NK-92 (cell line): ENCODE measurements around the gene SYNE1.

Experiments
- DNase-seq: peaks from one replicate; lab custom pipeline; 2025; ENCODE audit not compliant: unreplicated experiment; lab: John Stamatoyannopoulos, UW

The SYNE1 gene

DNA sequence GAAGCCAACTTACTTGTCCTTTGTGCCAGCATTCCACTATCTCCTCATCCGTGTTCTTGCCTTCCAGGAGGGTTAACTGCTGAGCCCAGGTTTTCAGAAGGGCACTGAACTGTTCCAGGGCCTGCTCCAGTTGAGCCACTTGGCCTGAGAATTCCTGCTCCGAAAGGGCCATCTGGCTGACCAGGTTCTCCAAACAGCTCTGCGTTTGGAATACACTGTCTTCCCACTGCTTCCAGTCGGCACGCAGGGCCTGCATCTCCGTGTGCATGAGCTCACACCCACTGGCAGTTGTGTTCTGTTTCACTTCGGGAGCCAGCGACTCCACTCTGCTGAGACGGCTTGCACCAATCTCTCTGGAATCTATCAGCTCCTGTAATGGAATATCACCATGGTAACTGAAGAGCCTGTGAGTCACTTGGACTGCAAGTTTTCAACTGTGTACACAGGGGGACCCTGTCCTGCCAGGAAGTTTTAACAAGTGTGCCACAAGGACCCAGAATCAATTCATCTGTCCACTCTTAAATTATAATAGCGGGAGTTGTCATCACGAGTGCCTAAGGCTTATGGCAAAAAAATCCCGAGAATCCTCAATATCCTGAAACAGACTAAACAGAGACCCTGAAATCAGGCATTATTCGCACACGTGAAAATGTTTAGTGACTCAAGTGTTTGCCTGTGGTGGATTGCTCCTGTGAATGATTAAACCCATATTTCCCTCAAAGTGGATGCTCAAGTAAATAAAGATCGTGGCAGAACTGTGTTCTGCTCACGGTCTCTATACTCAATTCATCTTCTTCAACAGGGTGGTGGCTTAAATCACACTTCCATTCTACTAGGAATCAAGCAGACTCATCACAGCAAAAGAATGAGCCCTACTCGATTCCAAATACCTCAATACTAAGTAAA, 255.9 kb downstream of the SYNE1 start:
- no peak for DNase-seq

DNA sequence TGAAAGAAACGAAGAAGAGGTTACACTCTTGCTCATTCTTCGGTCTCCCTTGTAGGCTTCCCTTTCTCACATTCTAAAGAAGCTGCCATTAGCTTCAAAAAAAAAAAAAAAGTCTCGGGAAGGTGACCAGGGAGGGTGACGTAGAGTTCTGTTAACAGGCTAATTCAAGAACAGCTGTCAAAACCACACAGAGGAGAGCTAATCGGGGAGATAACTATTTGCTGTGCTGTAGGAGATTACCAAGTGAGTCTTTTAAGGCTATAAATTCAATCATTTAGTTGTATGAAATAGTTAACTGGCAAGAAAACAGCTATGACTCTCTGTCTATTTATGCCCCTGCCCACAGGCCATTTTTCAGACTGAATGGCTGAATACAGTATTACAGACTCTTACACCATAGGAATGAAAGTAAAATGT, 256.8 kb downstream of the SYNE1 start:
- no peak for DNase-seq

GRCh38 chr6:152379423-152379822, 257.7 kb downstream of the SYNE1 start:
- DNase-seq, result no peak

GRCh38 chr6:152378169-152378568, 259.0 kb downstream of the SYNE1 start:
- no peak for DNase-seq

GRCh38 chr6:152375197-152375596, 262.0 kb downstream of the SYNE1 start:
- no peak for DNase-seq

DNA sequence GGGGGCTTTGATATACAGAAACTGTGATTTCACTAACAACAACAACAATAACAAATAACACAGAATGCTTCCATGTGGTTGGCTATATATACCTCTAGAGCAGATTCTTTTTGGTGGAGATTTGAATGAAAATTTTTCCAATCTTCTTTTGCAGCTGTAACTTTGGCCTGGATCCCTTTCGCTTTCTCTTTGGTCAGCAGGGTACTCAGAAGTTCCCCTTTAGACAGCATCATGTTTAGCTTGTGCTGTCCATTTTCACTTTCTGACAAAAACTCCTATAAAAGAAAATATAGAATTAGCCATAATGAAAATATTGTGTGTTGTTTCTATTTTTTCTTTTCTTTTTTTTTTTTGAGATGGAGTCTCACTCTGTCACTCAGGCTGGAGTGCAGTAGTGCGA, 264.2 kb downstream of the SYNE1 start:
- no peak for DNase-seq

DNA sequence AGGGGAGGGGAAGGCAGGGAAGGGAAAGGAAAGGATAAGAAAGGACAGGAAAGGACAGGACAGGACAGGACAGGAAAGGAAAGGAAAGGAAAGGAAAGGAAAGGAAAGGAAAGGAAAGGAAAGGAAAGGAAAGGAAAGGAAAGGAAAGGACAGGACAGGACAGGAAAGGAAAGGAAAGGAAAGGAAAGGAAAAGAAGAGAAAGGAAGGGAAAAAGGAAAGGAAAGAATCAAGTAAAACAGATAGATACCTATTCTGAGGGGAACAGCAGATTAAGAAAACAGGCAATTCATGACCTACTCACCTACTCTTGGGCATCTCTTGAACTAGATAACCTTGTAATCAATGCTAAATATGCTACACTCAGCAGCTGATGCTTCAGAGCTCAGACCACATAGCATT, 265.4 kb downstream of the SYNE1 start:
- DNase-seq, result no peak

GRCh38 chr6:152368751-152369624, 268.2 kb downstream of the SYNE1 start:
- DNase-seq, result no peak

DNA sequence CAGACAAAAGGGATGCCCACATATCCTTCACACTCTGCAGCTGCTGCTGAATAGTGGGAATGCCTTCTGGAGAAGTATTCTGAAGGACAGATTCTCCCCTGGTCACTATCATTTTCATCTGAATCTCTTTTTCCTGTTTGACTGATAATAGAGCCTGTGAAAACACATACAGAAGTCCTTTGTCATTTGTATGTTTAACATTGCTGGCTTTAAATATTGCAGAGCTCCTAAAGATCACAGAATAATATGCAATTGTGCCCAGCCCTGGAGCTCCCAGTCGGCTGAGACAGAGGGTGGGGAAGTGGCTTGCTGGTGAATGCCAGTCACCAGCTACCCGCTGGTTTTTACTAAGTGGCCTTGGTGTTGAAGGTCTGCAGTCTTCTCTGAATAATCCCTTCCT, 272.3 kb downstream of the SYNE1 start:
- no peak for DNase-seq

DNA sequence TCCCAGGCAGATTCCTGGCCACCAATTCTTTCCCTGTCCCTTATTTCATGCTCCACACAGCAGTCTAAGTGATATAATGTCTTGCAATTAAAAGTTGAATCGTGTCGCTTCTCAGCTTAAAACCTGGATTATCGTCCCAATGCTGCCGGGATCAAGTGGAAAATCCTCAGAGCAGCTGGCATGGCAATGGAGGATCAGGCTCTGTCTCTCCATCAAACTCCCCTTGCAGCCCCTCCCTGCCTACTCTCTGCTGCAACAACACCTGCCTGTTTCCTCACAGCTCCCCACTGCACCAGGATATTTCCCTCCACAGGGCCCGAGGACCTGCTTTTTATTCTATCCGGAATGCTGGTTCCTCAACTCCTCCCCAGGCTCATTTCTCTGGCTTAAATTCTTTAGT, 277.1 kb downstream of the SYNE1 start:
- no peak for DNase-seq

DNA sequence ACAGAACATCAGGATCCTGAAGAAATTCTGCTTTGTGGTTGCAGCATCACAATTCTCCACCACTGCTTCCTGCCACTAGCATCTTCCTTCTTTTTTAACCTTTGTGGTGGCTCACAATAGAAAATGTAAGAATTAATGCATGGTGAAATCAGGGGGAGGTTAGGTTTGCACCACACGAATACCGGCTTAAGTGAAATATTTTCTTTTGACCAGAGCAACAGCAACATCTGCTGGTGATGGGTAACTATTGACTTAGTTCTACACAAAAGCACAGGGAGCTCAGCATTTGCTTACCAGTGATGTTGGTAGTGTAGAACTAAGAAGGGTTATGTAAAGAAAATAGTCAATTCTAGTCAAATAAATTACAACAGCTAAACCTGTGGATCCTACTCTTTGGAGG, 280.5 kb downstream of the SYNE1 start:
- DNase-seq, result no peak

GRCh38 chr6:152356016-152356415, 281.1 kb downstream of the SYNE1 start:
- no peak for DNase-seq

DNA sequence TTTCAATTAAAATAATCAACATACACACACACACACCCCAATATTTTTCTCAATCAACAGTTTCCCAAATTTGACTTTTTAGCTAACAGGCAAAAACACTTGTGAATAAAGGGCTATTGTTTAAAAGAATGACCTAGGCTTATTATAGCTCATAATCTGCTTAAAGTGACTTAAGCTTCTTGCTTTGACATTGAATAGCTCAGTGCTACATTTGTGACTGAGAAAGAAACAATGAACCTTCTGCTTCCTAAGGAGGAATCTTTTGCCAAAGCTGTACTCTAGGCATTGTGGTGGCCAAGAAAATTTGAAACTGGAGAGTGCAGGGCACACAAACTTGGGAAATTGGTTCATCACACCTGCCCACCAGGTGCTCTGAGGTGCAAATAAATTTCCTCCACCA, 282.0 kb downstream of the SYNE1 start:
- no peak for DNase-seq

- DNase-seq, result no peak
Observed at GRCh38 chr6:152353440-152353839, 283.7 kb downstream of the SYNE1 start.

DNA sequence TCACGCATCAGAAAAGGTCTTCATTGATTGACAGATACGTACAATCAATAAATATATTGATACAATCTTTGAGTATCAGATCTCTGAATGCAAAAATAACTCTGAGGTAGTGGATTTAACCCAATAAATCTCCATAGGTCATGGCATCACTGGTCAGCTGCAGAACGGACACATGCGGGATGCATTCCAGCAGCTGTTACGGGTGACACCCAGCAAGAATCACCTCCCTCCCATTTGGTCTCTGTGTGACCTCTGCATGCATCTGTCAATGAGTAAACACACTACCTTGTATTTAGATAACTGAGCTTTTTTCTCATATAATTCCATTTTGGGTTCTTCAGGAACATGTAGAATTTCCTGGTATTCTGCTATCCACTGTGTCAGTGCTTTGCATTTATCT, 285.4 kb downstream of the SYNE1 start:
- no peak for DNase-seq

GRCh38 chr6:152351110-152351509, 286.1 kb downstream of the SYNE1 start:
- no peak for DNase-seq

DNA sequence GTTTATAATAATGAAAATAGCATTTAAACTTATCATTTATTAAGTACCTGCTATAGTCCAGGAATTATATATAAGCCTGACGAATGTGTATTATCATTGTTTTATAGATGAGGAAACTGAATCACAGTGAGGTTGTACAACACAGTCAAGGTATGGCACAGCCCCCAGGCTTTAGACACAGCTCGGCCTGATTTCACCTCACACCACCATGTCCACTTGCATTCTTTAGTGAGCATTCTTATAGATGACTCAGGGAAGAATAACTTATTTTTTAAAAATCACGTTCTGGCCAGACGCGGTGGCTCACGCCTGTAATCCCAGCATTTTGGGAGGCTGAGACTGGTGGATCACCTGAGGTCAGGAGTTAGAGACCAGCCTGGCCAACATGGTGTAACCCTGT, 289.0 kb downstream of the SYNE1 start:
- no peak for DNase-seq

- no peak for DNase-seq
Observed at GRCh38 chr6:152343735-152344360, 293.3 kb downstream of the SYNE1 start.

DNA sequence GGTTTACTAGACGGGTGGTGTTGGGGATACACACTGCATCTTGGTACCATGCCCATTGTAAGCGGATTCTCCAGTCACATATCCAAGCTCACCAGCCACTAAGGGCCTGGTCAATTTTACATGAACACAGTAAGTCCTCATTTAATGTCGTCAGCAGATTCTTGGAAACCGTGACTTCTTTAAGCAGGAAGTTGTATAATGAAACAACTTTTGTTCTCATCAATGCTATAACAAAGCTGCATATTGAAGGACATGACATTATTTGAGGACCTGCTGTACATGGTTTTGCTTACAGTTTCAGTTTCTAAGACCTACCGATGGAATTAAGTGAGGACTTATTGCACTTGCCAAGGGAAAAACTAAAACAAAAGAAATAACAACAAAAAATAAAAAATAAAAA, 295.6 kb downstream of the SYNE1 start:
- DNase-seq, result no peak

DNA sequence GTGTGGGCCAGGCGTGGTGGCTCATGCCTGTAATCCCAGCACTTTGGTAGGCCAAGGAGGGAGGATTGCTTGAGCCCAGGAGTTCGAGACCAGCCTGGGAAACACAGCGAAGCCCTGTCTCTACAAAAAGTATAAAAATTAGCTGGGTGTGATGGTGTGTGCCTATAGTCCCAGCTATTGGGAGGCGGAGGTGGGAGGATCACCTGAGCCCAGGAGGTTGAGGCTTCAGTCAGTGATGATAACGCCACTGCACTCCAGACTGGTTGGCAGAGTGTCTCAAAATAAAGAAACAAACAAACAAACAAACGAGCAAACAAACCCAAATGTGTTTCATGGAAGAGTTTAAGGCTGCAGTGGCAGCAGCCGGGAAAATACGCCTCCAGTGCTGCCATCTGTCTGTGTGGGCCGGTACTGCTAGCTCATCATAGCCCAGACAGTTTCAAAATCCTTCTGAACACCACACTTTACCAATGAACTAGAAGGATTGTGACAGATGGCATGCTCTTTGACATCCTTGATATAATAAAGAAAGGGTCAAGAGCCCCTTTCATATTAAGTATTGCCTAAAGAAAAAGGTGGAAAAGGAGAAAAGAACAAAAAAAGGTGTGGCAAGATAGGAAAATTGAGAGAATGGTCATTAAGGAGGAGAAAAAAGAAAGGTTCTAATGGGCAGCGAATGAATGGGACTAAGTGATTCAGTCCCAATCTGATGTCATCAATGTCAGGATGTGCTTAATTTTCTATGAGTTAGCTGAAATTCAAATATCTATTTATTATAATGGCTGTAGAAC, 298.6 kb downstream of the SYNE1 start:
- no peak for DNase-seq

GRCh38 chr6:152334555-152334954, 302.6 kb downstream of the SYNE1 start:
- no peak for DNase-seq
